GM18498 (cell line): ENCODE data around the gene DPH1.
"Not testable (repeated sequence)": the region's sequence is repeated elsewhere in the genome, so short reads cannot be mapped to it uniquely, and the experiment has no call there.

ENCODE experiments used
- ATAC-seq: cut with Tn5 transposase; IDR thresholded peaks from one replicate; pipeline ENCODE4 v1.9.1; 2021; ENCODE audit warnings: mild to moderate bottlenecking, moderate library complexity; ENCODE audit not compliant: unreplicated experiment

DPH1 gene

DNA sequence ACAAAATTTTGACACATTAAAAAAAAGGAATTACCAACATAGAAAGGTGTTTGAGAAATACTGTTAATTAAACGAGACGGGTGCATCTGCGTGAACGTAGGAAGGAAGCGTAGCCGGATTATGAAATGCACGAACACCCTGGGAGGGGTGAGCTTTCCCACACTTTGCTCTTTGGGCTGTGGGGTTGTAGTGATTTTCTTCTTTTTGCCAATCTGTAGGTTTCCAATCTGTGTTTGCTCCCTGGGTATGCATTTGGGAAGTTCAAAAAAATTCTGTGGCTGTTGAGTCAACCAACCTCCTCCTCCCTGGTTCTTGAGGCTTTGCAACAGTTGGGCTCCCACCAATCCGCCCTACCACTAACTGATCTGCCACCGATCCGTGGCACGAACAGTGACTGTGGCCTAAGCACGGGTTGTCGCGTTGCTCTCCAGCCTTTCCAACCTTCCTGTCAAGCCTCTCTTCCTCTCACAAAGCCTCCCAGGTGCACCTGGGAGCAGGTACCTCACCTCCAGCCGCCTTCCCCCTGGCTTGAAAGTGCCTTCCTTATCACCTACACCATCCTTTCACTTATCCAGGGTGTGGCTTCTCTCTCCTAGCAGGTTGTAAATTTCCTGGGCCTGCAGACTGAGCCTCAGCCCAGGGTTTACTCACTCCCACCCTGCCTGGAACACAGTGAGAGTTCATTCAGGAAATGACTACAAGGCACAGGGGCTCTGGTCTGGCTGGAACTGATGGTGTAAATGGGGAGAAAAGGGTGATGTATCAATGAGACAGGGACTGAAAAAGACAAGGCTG is 21.4 kb upstream of the DPH1 start:
- no peak for ATAC-seq

DNA sequence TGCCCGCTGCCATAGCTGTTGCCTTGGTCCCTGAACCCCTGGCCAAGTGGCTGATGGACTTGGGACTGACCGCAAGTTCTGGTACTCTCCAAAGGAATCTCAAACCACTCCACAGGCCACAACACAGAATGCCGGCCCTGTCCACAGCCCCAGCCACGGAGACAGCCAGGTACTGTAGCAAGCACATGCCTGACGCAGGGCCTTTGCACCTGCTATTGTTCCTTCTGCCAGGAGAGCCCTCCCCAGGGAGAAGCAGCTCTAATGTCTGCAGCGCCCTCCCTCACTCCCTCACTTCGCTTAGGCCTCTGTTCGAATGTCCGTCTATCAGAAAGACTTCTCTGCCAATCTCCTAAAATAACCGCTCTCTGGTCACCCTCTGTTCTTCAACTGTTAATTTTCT is 20.2 kb upstream of the DPH1 start:
- no peak for ATAC-seq

DNA sequence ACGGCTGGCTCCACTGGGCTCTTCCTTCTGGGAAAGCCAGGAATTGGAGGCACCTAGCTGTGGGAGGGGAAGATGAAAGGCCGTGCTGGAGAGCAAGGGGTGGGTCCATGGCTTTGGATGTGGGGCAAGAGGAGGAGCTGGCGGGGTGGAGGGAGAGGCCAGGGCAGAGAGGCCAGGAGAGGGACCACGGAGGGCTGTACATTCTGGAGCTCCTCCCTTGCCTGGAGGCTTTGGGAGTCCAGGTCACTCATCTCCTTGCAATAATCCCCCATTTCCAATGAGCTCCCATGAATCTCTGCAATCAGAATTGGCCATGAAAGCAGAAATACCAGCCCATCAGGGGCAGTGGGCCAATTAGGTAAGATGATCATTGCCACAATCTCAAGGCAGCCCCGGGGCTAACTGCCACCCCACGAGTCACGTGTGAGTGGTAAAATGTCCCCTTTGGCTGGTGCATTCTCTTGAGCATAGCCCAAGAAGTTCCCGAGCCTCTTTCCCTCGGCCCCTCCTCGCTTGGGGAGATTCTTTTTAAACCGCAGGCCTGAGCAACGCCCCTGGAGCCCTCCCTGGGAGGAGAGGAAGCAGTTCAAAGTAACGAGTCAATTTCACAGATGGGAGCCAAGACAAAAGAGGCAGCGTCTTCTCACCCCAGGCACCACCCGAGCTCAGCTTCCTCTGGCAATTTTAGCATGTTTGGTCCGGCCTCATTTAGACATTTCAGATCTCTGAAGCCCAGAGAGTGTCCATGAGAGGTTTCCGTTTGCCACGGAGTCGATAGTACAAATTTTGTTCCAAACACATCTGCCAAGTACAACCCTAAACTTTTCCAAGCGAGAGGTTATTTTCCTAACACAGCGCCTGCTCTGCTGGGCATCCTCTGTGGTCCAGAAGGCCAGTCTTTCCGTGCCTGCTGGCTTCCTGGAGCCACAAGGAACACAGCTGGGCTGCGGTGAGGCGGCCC is 18.3 kb upstream of the DPH1 start:
- ATAC-seq = no peak

DNA sequence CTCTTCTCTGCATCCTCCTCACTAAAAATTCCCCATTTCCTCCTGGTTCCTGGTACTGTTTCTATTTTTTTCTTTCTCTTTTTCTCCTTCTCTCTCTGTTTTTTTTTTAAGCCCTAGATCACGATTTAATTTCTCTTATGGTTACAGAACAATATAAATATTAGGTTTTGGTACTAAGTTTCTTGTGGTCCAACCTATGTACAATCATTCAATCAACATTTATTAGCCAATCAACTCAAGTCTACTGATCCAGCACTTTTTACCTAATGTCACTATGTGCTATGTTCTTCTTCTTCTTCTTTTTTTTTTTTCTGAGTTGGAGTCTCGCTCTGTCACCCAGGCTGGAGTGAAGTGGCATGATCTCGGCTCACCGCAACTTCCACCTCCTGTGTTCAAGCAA is 17.5 kb upstream of the DPH1 start:
- no peak for ATAC-seq

DNA sequence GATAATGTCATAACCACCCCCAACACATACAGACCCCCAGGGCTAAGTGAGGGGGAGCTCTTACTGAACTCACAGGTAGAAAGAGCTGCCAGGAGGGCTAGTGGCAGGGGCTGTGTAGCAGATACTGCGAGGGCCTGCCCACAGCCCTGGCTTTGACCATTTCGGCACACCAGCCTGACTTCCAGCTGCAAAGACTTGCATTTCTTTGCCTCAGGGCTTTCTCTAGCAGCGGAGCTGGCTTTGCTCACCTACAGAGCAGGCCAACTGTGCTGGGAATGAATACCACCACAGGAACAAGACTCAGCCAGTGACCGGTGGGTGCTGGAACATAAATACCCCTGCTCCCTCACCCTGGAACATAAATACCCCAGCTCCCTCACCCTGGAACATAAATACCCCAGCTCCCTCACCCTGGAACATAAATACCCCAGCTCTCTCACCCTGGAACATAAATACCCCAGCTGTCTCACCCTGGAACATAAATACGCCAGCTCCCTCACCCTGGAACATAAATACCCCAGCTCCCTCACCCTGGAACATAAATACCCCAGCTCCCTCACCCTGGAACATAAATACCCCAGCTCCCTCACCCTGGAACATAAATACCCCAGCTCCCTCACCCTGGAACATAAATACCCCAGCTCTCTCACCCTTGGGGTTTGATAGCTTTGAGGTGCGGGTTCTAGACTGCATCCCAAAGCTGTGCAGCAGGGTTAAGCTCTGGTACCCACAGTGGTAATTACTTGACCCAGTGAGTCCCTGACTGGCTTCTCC is 16.5 kb upstream of the DPH1 start:
- ATAC-seq = not testable (repeated sequence)

DNA sequence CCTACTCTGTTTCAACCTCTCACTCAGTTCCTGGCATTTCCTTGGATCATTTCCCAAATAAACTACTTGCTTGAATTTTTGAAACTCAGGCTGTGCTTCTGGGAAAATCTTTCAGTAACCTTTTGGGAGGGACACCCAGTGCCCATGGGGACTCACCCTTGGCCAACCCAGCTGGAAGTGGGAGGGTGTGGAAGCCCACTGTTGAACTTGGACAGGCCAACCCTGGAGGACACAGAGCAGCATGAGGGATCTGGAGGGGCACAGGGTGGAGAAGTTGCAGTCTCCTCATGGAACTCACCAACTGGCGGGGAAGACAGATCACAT is 16.0 kb upstream of the DPH1 start:
- no peak for ATAC-seq

DNA sequence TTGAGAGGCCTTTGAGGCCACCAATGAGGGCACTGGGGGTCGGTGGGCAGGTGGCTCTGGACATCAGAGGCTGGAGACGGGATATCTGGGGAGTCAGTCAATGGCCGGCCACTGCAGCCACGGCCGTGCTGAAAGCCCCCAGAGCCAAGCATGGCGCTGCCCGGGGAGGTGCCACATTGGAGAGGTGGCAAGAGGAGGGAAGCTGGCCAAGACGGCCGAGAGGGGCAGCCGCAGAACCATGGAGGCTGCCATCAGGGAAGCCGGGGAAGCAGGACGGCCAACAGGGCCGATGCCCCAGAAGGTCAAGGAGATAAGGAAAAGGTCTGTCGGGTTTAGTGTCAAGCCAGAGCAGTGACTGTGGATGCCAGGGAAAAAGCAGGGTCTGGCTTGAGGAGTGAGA is 14.6 kb upstream of the DPH1 start:
- no peak for ATAC-seq

DNA sequence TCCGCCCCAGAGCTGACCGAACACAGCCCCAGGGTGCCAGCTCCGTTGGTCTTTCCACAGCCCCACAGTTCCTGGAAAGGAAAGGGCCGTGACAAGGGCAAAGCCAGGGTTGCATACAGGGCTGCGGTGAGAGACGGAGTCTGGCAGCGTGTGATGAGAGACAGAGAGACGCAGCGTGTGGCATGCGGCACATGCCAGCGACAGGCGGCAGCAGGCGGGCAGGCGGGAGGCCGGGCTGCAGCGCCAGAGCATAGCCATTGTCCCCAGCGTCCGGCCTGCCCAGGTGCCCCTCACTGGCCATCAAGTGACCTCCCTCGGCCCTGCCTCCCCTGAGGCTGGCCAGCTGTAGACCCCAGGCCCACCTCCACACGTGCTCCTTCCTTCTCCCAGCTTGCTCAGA is 13.5 kb upstream of the DPH1 start:
- no peak for ATAC-seq

DNA sequence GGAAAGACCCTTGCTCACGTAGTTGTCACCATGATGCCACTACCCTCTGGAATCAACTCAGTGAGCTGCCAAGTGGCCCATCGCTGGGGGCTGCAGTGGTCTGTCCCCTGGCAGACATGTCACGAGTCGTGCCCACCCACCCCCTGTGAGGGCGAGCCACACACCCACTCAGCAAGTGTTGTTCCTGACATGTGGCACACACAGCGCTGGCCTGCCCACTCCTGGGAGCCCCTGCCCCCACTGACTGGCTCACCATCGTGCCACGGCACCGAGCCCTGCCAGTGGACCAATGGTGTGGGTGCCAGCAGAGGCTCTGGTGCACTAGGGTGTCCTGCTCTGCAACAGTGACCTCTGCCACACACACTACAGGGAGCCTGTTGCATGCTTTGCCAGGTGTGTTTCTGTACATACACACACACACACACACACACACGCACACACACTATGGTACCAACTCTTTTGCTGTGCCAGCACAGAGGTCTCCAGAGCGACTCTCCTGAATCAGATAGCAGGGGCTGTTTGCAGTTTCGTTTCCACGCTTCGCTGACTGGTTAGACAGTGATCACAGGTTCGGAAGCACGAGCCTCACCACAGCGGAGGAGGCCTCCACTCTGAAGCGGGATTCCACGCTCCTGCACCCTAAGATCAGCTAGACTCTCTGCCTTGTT is 12.5 kb upstream of the DPH1 start:
- ATAC-seq = no peak

DNA sequence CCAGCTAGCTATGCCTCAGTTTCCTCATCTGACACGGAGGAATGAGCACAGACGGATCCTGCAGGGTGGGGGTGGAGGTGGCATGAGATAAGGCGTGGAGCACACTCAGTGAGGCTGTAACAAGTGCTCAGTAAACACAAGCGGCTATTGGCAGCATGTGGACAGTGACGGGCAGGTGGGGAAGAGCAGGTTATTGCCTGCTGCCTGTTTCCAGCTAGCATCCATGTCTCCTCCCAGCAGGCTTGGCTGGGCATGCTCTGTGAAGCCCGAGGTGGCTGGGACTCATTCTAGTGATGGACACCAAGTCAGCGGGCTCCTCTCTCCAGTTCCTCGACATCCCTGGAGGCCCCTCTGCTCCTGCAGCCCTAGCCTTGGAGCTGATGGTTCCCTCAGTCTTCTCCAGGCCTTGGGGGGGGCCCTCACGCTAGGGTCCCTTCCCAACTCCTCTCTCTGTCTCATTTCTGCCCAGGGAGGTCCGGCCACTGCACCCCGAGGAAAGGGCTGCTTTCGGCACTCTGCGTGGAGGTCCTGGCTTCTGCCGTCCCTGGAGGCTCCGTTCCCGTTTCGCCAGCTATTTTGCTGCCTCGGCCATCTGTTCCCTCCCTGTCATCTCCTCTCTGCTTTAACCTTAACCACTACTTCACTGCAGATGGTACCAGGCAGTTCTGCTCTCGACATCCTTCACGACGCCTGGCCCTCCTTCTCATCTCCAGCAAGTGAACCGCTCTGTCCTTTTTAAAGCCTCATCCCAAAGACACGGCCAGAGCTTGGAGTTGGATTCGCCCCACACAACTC is 11.0 kb upstream of the DPH1 start:
- no peak for ATAC-seq

DNA sequence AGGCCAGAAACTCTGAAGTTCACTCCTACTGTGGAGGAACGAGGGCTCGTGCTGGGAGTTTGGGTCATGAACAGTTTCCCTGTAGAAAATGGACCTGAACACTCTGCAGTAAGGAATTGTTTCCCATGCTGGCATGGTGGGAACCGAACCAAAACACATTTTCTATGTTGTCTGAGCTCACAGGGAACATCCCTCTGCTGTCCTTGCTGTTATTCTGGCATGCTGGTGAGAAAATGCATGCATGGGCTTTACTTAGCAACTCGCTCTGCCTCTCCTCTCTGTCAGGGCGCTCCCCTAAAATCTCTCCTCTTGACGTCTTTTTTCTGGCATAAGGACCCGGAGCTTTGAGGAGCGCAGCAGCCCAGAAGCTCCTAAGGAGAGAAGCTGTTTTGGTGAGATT is 10.2 kb upstream of the DPH1 start:
- no peak for ATAC-seq

DNA sequence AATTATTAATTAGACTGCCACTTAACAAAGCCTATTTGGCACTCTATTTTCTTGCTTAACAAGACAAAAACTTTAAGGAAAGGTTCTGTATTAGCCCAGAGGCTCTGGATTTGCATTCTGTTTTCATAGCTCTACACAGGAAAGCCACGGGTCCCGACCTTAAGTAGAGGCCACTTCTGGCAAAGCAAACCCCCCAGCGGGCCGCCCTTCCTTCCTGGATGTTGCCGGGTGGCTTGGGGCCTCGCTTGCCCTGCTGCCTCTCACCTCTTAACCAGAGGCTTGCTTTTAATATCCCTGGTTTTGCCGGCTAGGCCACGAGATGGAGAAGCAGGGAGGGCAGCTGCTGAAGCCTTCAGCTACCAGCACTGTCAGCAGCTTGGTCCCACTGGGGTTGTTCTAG is 9.2 kb upstream of the DPH1 start:
- ATAC-seq = no peak

DNA sequence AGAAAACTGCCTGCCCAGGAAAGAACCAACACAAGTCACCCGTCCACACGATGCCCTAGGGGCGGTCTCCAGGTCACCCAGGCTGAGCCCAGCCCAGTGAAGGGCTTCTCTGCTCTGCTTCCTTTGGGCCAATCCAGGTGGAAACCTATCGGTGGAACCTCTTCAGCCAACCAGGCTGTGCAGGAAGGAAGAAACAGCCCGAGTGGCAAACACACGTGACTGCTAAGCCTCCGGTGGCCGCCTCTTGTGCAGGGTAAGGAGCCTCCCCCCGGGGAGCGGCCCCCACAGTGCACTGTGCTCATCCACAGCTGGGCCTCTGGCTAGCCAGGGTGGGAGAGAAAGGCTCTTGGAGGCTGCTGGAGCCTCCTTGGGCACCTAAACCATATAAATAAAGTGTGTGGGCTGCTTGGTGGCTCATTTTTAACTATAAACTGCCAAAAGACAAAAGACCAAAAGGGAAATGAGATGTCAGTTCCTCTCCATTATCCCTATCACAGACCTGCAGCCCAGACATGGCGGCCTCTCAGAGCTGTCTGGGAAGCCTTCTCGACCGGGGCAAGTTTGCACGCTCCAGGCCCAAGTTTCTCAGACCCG is 7.2 kb upstream of the DPH1 start:
- no peak for ATAC-seq

DNA sequence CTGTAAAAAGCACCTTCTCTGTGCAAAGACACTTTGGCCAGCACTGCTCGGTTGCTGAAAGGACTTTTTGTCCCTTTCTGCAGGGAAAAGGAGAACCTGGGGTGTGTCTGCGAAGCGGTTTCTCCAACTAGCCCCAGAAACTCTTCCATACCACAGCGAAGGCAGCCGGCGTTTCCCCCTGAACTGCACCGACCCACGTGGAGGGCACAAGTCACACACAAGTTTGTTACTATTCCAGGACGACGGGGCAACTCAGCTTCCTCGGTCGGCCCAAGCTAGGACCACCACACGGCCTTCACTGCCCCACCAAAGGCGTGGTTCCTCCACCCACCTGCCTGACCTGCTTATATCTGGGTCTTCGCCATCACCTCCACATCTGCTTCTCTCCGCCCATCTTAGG is 6.7 kb upstream of the DPH1 start:
- no peak for ATAC-seq

DNA sequence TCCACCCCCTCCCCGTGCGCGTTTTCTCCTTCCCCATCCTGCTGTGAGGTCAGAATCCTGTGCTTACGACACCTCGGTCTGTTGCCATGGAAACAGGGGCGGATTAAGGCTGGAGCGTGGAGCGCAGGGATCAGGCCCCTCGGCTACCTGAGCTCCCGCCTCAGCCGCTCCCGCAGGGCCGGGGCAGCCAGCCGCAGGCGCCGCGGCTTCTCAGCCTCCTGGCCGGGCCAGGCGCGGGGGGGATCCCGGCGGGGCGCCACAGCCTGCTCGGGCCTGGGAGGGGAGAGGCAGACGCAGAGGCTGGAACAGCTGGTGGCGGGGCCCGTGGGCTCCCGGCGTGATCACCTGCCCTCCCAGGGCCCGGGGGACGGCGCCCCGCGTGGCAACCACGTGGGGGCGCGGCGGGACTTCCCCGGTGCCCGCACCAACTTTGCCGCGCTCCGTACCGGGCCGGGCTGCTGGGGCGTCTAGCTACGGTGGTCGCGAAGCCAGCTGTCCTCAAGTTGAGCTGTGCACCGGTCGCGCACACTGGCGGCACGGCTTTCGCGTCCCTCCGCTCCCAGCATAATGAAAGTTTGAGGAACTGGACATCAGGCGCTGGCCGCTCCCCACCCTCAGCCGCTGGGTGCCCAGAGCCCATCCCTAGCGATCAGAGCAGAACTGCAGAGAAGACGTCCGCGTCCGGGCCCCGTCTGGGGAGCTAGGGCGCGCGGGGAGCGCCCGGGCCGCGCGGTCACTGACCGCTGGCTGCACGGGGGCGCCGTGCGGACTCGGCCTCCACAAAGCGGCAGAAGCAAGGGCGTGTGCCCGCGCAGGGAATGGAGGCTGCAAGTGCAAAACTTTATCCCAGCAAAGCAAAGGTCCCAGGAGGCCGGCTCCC is 6.0 kb upstream of the DPH1 start:
- ATAC-seq = no peak

DNA sequence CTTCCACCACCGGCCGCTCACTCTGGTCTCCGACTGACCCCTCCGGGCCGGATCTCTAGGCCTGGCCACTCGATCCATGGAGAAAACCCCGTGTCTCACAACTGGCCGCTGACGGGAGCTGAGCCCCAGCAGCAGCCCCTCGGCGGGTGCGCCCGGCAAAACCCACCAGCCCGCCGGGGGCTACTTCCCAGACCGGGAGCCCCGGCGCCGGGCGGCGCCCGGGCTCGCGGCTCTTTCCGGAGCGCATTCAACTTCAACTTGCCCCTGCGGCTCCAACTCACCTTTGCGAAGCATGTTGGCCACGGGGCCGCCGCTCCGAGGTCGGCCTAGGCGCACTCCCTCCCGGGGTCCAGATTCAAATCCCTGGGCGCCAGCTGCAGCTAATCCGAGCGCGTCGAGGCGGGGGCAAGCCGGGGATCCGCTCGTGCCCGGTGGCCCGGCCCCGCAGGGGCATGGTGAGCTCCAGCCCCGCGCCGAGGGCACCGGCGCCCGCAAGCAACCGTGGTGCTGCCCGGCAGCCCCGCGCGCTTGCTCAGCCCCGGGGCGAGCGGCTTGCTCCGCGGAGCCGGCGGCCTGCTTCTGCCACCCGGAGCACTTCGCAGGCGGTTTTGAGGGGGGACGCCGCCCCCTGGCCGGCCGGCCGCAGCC is 5.3 kb upstream of the DPH1 start:
- no peak for ATAC-seq

DNA sequence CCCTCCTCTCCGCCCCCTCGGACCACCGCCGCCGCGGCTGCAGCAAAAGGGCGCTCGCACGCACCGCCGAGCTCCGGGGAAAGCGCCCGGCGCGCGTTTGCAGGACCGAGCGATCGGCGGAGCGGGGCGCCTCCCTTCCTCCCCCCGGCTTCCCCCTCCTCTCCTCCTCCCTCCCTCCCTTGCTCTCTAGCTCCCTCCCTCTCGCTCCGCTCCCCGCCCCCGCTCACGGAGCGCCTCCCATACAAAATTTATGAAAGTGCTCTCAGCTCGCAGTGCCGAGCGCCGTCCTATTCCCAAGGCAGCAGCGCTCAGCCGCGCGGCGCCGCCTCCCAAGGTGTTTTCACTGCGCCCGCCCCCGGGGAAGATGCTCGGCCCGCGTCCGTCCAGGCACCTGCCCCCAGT is 4.7 kb upstream of the DPH1 start, which contains the start of gene RTN4RL1:
RTN4RL1 (minus strand) TSS at position 115 of the 402 bp plus-strand sequence. CDS start 469 bp downstream, outside the sequence.
- no peak for ATAC-seq

DNA sequence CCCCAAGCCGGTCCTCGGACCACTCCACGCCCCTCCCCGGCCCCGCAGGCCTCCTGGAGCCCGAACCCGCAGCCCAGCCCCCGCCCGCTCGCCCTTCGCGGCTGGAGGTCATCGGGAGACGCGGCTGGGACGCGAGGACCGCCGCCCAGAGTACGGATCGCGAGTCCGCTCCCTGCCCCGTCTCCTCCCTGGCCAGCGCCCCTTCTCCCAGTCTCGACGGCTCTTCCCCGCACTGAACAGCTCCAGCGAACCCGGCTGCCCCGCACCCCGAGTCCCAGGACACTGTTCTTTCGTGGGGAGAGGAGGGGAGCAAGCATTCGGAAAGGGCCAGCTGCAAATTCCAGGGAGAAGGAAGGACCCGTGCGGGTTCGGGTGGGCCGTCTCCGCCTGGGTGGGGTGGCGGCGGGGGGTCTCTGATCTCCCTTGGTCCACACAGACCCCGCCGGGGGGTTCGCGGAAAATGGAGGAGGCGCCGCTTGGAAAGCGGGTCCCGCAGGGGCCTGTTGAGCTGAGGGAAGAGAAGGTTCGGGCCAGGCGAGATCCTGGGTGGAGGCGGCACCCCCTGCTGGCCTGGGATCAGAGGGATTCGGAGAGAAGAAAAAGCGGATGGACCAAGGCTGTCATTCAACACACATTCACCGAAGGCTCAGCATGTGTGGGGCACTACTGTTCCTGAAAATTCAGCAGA is 4.2 kb upstream of the DPH1 start:
- ATAC-seq = no peak
